AG09319 (cell line): Measurements from ENCODE around the gene TMX4.
"Not testable (repeated sequence)": the region's sequence is repeated elsewhere in the genome, so short reads cannot be mapped to it uniquely, and the experiment has no call there.

Experiments used
- DNase-seq: peaks from one replicate; pipeline ENCODE4 v3.0.0-alpha.2; 2010; ENCODE audit warnings: low read depth; ENCODE audit errors: extremely low read depth
- TF ChIP-seq, protein P1 (sequence below): IDR thresholded peaks from 2 replicates; pipeline ENCODE4 v1.5.1; 2011; ENCODE audit warnings: low read depth, mild to moderate bottlenecking, inconsistent platforms, low read length, moderate library complexity

Gene TMX4

DNA sequence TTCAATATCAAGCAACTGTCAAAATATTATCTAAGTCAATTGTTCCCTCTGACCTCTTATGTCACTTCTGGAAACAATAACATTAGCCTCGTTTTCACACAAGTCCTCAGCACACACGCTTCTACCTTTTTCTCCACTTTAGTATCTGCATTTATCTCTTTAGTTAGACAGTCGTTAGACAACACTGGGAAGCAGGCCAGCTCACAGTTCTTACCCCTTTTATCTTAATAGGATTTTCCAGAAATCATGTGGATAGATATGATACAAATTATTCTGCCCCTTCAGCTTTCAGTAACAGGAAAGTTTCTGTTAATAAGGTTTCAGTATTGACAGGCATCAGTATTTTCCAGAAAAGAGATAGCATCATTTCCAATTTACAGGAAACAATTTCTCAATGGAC, 53.4 kb downstream of the TMX4 start:
- no peak for DNase-seq
- TF ChIP-seq, protein P1, sequence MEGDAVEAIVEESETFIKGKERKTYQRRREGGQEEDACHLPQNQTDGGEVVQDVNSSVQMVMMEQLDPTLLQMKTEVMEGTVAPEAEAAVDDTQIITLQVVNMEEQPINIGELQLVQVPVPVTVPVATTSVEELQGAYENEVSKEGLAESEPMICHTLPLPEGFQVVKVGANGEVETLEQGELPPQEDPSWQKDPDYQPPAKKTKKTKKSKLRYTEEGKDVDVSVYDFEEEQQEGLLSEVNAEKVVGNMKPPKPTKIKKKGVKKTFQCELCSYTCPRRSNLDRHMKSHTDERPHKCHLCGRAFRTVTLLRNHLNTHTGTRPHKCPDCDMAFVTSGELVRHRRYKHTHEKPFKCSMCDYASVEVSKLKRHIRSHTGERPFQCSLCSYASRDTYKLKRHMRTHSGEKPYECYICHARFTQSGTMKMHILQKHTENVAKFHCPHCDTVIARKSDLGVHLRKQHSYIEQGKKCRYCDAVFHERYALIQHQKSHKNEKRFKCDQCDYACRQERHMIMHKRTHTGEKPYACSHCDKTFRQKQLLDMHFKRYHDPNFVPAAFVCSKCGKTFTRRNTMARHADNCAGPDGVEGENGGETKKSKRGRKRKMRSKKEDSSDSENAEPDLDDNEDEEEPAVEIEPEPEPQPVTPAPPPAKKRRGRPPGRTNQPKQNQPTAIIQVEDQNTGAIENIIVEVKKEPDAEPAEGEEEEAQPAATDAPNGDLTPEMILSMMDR: no peak

DNA sequence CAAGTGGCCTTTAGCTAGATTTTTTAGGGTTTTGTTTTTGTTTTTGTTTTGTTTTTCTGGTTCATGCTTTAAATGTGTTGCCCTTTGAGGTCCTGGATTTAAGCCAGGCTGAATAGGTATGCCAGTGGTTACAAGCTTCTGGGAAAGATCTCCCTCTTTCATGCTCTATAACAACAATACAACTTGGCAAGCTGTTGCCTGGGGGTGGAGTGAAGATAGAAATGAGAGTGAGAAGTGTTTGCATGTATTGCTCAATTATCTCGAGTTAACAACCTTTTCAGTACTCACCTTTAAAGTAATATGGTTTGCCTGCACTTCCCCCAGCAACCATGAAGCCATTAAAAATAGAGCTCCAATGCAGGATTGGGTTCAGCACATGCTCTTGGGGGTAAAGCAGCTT, 60.1 kb downstream of the TMX4 start:
- TF ChIP-seq, protein P1: no peak
- DNase-seq: no peak

DNA sequence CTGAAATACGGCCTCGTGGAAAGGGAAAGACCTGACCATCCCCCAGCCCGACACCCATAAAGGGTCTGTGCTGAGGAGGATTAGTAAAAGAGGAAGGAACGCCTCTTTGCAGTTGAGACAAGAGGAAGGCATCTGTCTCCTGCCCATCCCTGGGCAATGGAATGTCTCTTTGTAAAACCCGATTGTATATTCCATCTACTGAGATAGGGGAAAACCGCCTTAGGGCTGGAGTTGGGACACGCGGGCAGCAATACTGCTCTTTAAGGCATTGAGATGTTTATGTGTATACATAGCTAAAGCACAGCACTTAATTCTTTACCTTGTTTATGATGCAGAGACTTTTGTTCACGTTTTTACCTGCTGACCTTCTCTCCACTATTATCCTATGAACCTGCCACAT, 63.0 kb downstream of the TMX4 start:
- not testable (repeated sequence) for DNase-seq

DNA sequence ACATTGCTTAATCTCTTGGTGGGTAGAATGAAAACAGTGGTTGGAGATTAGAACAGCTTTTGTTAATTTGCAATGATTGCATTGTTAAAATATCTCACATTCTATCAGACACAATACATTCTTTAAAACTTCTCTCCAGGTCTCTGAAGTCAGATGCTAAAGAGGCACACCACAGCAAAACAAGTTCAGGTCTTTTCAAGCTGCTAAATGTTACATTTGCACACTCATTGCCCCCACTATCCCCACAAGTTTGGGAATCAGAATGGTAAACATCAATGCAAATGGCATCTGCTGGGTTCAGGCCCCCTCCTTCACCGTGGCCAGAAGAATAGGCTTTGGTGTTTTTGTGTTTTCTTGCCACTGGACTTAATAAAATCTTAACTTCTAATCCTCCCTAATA, 69.2 kb downstream of the TMX4 start:
- no peak for DNase-seq
- TF ChIP-seq, protein P1: no peak

DNA sequence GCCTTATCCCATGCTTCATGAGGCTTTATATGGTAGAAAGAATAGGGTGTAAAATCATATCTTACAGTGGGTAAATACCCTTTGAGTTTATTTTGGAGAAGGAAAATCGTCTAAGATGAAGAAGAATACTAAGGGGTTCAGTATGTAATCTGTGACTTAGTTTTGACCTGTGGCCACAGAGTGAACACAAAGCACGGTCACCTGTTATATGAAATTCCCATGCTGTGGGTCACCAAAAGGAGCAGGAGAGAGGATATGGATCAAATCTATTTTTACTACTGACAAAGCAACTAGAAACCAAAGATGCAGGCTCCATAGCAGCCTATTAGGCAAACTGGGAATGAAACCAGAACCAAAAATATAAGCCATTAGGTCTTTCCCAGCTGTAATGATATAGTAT, 75.7 kb downstream of the TMX4 start:
- no peak for DNase-seq
- TF ChIP-seq, protein P1: no peak

DNA sequence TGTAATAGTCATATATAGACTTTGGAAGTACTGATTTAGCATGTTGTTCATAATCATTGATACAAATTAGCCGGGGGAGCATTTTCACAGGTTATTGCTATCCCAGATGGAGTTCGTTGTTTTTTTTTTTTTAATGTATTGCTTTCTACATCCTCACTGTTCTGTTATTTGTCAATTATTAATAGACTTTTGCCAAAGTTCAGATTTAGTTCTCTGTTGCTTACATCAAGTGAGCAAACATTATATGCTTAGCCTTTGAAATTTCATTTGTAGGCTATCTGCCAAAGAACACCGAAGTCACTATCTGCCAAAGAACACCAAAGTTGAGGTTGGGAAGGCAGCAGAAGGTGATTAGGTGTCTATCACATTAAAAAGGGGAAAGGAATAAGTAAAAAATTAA, 79.2 kb downstream of the TMX4 start, which contains the start of gene HAO1:
Gene HAO1 (minus strand): TSS at position 118 of the 400 bp plus-strand sequence. CDS start 36 bp downstream, at position 82.
- TF ChIP-seq, protein P1: no peak
- no peak for DNase-seq

DNA sequence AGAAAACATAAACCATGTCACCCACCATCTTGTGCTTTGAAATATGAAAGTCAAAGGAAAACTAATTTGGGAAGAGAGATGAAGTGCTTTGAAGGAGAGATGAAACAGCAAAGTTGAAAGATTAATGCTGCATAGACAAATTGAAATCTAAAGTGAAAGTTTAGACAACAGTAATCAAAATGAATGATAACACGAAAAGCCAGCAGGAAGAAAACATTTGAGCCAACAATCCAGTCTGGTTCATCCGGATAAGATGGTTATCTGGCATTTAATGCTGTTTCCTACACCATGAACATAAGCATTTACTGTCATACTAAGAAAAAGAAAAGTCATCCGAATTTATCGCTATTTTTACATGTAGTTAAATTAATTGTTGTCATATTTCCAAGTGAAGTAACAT, 79.9 kb downstream of the TMX4 start:
- TF ChIP-seq, protein P1: no peak
- DNase-seq: no peak

DNA sequence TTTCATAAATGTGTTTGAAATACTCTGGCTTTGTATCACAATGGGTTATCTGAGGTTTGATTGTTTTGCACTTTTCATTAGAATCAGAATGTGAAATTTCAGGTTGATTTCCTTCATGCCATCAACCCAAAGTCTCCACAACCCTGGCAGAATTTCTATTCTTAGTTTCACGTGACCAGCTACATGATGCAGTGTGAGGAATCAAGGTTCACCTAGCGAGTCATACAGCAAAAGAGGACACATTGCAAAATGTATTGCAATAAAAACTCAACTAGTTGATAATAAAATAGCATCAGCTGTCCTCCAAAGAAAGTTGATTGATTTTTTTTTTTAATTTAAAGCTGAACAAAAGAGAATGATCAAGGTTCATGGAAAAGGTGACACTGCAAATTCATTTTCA, 81.5 kb downstream of the TMX4 start:
- no peak for DNase-seq
- TF ChIP-seq, protein P1: no peak
